DMS153 treated with DMSO at 0.1 percent for 48 hours (cell line): Measurements from ENCODE around the gene SLC35F3.
"Not testable (repeated sequence)": the region's sequence is repeated elsewhere in the genome, so short reads cannot be mapped to it uniquely, and the experiment has no call there.

Source experiments
- DNase-seq: peaks from one replicate; lab custom pipeline; 2025; ENCODE audit not compliant: unreplicated experiment; lab: John Stamatoyannopoulos, UW

The SLC35F3 gene

DNA sequence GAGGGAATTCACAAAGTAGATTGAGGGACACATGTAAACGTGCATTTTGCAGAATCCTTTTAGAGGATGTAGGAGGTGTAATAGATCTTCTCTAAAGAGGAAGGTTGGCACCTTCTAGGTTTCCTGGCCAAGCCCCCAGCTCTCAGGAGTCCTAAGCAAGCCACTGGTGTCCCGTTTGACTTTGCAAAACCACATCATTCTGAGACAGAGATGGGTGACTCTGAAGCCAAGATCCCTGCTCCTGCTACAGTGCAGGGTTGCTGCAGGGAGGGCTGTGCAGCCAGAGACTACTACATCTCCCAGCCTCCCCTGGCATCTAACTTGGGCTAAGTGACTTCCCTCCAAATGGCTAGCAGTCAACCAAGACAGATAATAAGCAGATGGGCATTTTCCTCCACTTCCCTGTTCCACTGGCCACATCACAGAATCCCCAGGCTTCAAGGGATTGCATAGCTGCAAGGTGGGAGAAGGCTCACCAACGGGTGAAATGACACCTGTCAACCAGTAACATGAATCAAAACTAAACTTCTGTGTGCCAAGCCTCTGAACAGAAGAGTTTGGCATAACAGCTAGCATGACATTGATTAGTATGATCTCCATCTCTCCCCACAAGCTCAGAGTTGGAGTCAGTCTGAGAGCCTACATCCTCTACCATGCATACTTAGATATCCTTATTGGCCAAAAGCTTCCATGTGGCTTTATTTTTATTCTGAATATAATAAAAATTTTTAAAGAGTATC, 339.2 kb downstream of the SLC35F3 start:
- DNase-seq: no peak

DNA sequence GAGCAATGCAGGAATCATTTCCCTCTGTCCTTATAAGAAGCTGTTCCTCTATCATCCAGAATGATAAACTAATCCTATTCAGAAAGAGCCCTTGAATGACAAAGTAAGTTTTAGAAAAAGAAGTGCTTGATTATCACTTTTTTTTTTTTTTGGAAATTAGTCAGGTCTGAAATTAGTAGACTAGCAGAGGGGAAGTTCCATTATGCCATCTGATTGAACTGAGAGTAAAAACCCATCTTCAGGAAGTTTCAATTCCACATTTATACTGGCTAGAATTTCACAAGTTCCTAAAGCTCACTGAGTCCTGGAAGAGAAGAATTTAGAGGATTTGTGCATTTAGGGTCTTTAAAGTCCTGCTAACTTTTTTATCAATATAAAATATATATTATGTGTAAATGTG, 340.0 kb downstream of the SLC35F3 start:
- DNase-seq: no peak

DNA sequence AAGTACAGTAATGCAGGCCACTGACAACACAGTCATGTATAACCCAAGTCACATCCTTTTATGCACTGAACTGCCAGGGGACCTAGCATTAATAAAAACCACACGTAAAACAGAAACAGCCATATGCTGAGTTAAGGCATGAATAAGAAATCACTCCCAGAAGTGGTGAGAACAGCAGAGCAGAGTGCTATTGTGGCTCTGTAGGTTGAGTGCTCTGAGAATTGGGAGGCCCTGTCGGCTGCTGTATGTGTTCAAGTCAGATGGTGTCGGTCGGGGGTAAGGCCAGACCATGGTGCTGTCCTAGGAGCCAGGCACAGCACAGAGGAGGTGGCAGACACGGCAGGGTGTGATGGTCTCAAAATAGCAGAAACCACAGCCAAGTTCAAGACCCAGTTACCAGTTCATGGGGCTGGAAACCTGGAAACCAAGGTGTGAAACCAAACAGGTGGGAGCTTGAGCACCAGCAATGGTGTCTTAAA, 342.2 kb downstream of the SLC35F3 start:
- no peak for DNase-seq

DNA sequence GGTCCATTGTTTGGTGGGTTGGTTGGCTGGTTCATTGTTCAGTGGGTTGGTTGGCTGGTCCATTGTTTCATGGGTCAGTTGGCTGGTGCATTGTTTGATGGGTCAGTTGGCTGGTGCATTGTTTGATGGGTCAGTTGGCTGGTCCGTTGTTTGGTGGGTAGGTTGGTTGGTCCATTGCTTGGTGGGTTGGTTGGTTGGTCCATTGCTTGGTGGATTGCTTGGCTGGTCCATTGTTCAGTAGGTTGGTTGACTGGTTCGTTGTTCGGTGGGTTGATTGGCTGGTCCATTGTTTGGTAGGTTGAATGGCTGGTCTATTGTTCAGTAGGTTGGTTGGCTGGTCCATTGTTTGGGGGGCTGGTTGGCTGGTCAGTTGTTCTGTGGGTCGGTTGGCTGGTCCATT, 343.3 kb downstream of the SLC35F3 start:
- not testable (repeated sequence) for DNase-seq

DNA sequence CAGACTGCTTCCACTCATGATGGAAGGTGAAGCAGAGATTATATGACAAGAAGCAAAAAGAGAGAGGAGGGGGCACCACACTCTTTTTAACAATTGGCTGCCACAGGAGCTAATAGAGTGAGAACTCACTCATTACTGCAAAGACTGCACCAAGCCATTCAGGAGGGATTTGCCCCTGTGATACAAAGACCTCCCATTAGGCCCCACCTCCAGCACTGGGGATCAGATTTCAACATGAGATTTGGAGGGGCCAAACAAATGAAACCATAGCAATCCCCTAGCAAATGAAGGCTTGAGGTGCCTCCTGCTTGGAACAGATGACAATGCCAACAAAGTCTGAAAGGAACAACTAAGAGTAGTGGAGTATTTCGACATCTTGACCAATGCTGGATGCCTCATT, 346.3 kb downstream of the SLC35F3 start:
- DNase-seq: no peak

- no peak for DNase-seq
These were observed 349.3 kb downstream of the SLC35F3 start for GRCh38 chr1:234253732-234254131.

- DNase-seq: no peak
These were observed 351.9 kb downstream of the SLC35F3 start for GRCh38 chr1:234256359-234256758.

DNA sequence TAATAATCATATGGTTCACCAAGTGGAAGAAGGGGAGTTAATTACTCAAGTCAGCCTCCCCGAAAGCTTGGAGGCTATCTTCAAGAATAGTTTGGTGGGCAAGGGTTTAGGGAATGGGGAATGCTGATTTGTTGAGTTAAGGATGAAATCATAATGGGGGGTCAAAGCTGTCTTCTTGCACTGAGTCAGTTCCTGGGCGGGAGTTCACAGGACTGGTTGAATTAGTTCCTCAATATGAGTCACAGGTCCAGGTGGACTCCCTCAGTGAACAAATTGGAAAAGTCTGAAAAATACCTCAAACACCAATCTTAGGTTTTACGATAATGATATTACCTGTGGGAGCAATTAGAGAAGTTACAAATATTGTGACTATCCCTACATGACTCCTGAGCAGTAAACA, 353.6 kb downstream of the SLC35F3 start:
- DNase-seq: no peak

DNA sequence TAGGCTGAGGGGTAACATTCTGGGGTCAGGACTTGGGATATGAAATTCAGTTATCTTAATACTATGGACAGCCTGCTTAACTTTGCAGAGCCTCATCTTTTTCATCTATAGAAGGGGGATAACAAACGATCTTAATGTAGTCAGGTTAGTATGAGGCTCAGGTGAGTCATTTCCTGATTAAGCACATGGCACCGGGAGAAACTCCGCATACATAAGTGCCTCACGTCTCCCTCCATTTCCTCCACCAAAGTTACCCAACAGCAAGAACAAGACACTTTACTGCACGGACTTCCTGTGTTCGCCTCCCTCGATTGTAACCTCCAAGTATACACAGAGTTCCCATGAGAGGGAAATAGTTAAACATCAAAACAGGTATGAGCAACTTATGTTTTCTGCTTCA, 356.1 kb downstream of the SLC35F3 start:
- no peak for DNase-seq

- DNase-seq: no peak
These were observed 357.1 kb downstream of the SLC35F3 start for GRCh38 chr1:234261545-234261944.

DNA sequence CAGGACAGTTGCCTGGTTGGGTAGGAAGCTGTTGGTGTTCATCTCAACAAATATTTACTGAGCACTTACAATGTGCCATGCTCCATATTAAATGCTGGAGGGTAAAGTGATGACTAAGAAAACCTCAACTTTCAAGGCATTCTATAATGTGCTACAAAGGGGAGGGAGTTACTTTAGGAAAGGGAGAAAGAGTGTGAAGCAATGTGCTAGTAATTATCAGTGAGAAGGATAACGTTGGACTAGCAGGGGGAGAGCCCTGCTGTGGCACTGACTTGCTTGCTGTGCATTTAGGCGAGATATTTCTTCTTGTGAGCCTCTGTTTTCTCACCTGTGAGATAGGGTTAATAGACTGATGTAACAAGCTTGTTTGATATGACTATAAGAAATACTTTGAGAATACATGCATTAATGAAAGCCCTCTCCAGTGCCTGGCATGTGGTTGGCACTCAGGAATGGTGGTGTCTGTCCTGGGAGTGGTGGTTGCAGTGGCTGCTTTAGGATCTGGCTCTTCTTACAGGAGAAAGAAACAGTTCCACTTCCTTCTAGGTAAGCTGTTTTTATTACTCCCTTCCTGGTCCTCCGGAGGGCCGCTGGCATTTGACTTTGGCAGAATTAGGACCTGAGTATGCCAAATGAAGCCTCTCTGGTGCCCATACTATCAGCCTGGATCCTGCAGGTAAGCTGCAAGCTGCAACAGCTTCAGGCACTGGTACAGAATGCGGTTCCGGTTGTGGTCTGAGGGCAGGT, 357.7 kb downstream of the SLC35F3 start:
- DNase-seq: no peak

- no peak for DNase-seq
These were observed 358.3 kb downstream of the SLC35F3 start for GRCh38 chr1:234262754-234263105.

DNA sequence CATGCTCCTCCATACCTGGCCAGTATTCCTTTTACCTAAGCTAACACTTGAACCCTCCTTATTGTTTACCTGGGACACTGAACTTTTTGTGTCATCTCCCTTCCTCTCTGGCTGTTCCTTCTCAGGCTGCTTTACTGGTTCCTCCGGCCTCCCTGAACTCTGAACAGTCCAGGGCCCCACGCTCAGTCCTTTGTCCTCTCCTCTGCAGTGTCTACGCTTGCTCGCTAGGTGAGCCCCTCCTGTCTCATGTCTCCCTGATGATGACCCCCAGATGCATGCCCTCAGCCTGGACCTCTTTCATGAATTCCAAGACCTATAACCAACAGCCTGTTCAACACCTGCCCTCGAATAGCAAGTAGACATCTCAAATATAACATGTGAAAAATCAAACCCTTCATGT, 360.4 kb downstream of the SLC35F3 start:
- DNase-seq: no peak

- DNase-seq: no peak
These were observed 360.8 kb downstream of the SLC35F3 start for GRCh38 chr1:234265321-234265720.

GRCh38 chr1:234265861-234266260, 361.4 kb downstream of the SLC35F3 start:
- peak; percentile 3 for DNase-seq

DNA sequence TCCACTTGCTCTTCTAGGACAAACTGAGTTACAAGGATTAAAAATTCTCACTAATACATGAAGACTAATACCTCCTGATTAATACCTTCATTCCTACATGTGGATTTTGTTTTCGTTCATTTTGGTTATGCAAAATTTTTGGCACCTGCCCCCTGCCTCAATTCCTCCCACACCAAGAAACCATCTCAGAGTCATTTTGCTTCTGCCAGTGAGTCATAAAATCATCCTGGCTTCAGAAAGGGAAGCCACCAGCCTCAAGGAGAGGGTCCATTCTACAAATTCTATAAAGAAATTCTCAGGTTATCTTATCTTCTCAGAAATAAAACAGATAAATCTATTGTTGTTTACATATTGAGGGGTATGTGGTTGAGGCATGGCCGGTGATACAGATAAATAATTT, 365.6 kb downstream of the SLC35F3 start:
- no peak for DNase-seq

GRCh38 chr1:234270581-234271242, 366.2 kb downstream of the SLC35F3 start:
- no peak for DNase-seq

- DNase-seq: no peak
These were observed 366.7 kb downstream of the SLC35F3 start for GRCh38 chr1:234271243-234271606.

DNA sequence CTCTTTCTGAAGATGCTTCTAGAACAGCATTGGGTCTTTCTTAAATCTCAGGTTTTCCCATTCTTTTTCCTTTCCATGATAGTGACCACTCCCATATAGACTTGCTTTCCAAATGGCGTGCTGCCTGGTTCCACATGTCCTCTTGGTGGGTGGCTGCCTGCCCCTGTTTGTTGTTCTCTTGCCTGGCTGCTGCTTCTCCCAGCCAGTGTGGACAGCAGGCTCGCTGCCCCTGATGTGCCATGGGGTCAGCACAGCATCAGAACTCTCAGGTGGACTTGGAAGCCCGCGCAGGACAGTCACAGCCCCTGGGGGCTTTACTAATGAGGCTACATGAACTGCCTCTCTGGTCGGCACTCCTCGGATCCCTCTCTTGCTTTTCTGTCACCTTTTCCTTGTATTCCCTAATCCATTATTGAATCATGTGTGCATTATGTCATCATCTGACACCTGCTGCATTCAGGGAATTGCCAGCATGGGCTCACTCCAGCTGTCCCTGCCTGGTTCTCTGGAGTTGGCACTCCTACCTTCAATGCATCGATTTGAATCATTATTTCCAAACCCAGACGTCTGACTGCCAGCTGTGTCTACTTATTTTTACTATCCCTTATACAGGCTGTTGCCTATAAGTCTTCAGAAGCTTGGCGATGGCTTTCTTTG, 368.3 kb downstream of the SLC35F3 start:
- DNase-seq: no peak

DNA sequence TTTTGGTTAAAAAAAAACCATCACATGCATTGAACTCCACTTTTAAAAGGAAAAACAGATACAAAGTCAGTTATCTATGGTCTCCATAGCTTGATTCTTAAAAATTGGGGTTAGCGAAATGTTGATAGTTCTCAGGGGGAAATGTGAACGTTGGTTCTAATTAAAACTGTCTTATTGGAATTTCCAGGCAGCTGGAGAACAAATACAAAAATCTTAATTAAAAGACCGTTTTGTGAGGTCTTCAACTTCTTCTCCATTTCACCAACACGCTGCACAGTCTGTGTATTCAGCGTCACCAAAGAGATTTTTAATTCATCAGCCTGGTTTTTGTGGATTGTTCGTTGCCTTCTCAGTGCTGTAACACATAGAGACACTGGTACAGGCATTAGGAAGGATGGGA, 369.5 kb downstream of the SLC35F3 start:
- no peak for DNase-seq

DNA sequence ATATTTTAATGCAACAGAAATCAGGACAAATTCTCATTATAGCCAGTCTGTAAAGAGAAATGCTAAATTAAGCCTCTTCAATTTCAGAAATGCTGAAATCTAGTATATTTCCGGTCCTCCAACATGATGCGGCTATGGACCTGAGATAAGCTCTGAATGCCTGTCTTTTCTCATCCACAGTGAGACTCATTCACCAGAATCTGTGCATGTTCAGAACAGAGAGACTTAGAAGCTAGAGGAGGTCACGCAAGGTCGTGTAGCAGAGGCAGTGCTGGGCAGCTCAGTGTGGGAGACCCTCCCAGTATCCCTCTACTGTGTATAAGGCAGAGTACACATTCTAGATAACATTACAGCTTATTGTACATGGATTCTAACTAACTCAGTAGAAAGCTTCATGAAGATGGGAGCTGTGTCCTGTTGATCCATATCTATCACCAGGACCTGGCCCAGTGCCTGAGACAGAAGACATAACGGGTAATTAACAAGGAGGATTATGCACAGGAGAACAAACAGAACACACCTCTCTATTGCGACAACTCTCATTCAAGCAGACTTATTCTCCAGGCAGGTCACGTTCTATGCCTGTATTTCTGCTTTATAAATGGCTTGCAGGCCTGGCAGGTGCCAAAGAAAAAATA, 371.8 kb downstream of the SLC35F3 start:
- no peak for DNase-seq
